ENCODE data around the gene L3MBTL3. TPM values are rescaled to one million over a fixed set of nuclear protein-coding genes. Genes with fewer than 3 reads are reported as not detected.
"Not testable (repeated sequence)": the region's sequence is repeated elsewhere in the genome, so short reads cannot be mapped to it uniquely, and the experiment has no call there.

L3MBTL3 gene
- total RNA-seq, 1 experiment from 2014 or later: 12.3 TPM

GRCh38 chr6:130147111-130147510 lies 128.7 kb downstream of the L3MBTL3 start:
- Histone ChIP-seq H3K27me3 (replicated peaks) (no peaks in the 10 kb centered on the region), H3K4me3 (no peak overlapping the region), H3K9me3 (replicated peaks) (no peaks in the 10 kb centered on the region), H3K27ac (no peak overlapping the region), H3K36me3 (no peaks in the 10 kb centered on the region), H3K4me1 (replicated peaks) (no peaks in the 10 kb centered on the region)
- no peak for DNase-seq (ENCODE audit: low read depth in 1 of 2, low spot score in 2 of 2)

- H3K27me3 ChIP-seq (replicated peaks): no peaks in the 10 kb centered on the region
- no peak overlapping the region for H3K4me3 ChIP-seq
- H3K9me3 ChIP-seq (replicated peaks): no peaks in the 10 kb centered on the region
- H3K36me3 ChIP-seq: no peaks in the 10 kb centered on the region
- H3K27ac ChIP-seq: no peak overlapping the region
- H3K4me1 ChIP-seq (replicated peaks): no peaks in the 10 kb centered on the region
- no peak for DNase-seq (ENCODE audit: low read depth in 1 of 2, low spot score in 2 of 2)
Measured at GRCh38 chr6:130148181-130148580, 129.8 kb downstream of the L3MBTL3 start.

GRCh38 chr6:130149016-130149415 lies 130.6 kb downstream of the L3MBTL3 start:
- not testable (repeated sequence) for H3K36me3 ChIP-seq; H3K9me3 ChIP-seq (replicated peaks); DNase-seq (ENCODE audit: low read depth in 1 of 2, low spot score in 2 of 2); H3K4me3 ChIP-seq; H3K4me1 ChIP-seq (replicated peaks); H3K27ac ChIP-seq; H3K27me3 ChIP-seq (replicated peaks)

GRCh38 chr6:130150906-130151305 lies 132.5 kb downstream of the L3MBTL3 start:
- H3K27me3 ChIP-seq (replicated peaks): no peaks in the 10 kb centered on the region
- no peaks in the 10 kb centered on the region for H3K4me1 ChIP-seq (replicated peaks)
- H3K36me3 ChIP-seq: no peaks in the 10 kb centered on the region
- no peaks in the 10 kb centered on the region for H3K9me3 ChIP-seq (replicated peaks)
- no peak for DNase-seq (ENCODE audit: low read depth in 1 of 2, low spot score in 2 of 2)
- H3K4me3 ChIP-seq: no peak overlapping the region
- no peak overlapping the region for H3K27ac ChIP-seq

- H3K27ac ChIP-seq: no peak overlapping the region
- no peak for DNase-seq (ENCODE audit: low read depth in 1 of 2, low spot score in 2 of 2)
- no peaks in the 10 kb centered on the region for H3K36me3 ChIP-seq
- H3K4me3 ChIP-seq: no peak overlapping the region
- no peaks in the 10 kb centered on the region for H3K4me1 ChIP-seq (replicated peaks)
- H3K27me3 ChIP-seq (replicated peaks): no peaks in the 10 kb centered on the region
- H3K9me3 ChIP-seq (replicated peaks): no peaks in the 10 kb centered on the region
Measured at GRCh38 chr6:130152908-130153510, 134.6 kb downstream of the L3MBTL3 start.

- DNase-seq (ENCODE audit: low read depth in 1 of 2, low spot score in 2 of 2): no peak
- Histone ChIP-seq H3K4me3 (no peak overlapping the region), H3K27me3 (replicated peaks) (no peaks in the 10 kb centered on the region), H3K4me1 (replicated peaks) (no peaks in the 10 kb centered on the region), H3K36me3 (no peaks in the 10 kb centered on the region), H3K9me3 (replicated peaks) (no peaks in the 10 kb centered on the region), H3K27ac (no peak overlapping the region)
Measured at GRCh38 chr6:130156908-130157307, 138.5 kb downstream of the L3MBTL3 start.

- Histone ChIP-seq H3K9me3 (replicated peaks) (no peaks in the 10 kb centered on the region), H3K27me3 (replicated peaks) (no peaks in the 10 kb centered on the region), H3K4me3 (no peak overlapping the region), H3K27ac (no peak overlapping the region), H3K36me3 (no peaks in the 10 kb centered on the region), H3K4me1 (replicated peaks) (no peaks in the 10 kb centered on the region)
- no peak for DNase-seq (ENCODE audit: low read depth in 1 of 2, low spot score in 2 of 2)
Measured at GRCh38 chr6:130158056-130158455, 139.7 kb downstream of the L3MBTL3 start.

- no peak overlapping the region for H3K4me3 ChIP-seq
- no peaks in the 10 kb centered on the region for H3K9me3 ChIP-seq (replicated peaks)
- H3K36me3 ChIP-seq: no peaks in the 10 kb centered on the region
- DNase-seq (ENCODE audit: low read depth in 1 of 2, low spot score in 2 of 2): no peak
- no peak overlapping the region for H3K27ac ChIP-seq
- no peaks in the 10 kb centered on the region for H3K27me3 ChIP-seq (replicated peaks)
- H3K4me1 ChIP-seq (replicated peaks): no peaks in the 10 kb centered on the region
Measured at GRCh38 chr6:130158548-130158947, 140.2 kb downstream of the L3MBTL3 start.

- Histone ChIP-seq H3K9me3 (replicated peaks) (no peaks in the 10 kb centered on the region; the same call in 1 of the 2 replicates), H3K4me3 (no peak overlapping the region), H3K27ac (no peak overlapping the region), H3K4me1 (replicated peaks) (no peaks in the 10 kb centered on the region), H3K27me3 (replicated peaks) (no peaks in the 10 kb centered on the region), H3K36me3 (no peaks in the 10 kb centered on the region)
- DNase-seq (ENCODE audit: low read depth in 1 of 2, low spot score in 2 of 2): no peak
Measured at GRCh38 chr6:130159956-130160355, 141.6 kb downstream of the L3MBTL3 start.

GRCh38 chr6:130161683-130162404 lies 143.5 kb downstream of the L3MBTL3 start:
- Histone ChIP-seq H3K27ac (no peak overlapping the region), H3K4me3 (no peak overlapping the region), H3K27me3 (replicated peaks) (no peaks in the 10 kb centered on the region), H3K4me1 (replicated peaks) (no peaks in the 10 kb centered on the region), H3K9me3 (replicated peaks) (no peaks in the 10 kb centered on the region; the same call in 1 of the 2 replicates), H3K36me3 (no peaks in the 10 kb centered on the region)
- DNase-seq (ENCODE audit: low read depth in 1 of 2, low spot score in 2 of 2): no peak

GRCh38 chr6:130162421-130162820 lies 144.0 kb downstream of the L3MBTL3 start:
- no peaks in the 10 kb centered on the region for H3K36me3 ChIP-seq
- H3K27ac ChIP-seq: no peak overlapping the region
- H3K4me1 ChIP-seq (replicated peaks): no peaks in the 10 kb centered on the region
- no peak overlapping the region for H3K4me3 ChIP-seq
- H3K27me3 ChIP-seq (replicated peaks): no peaks in the 10 kb centered on the region
- DNase-seq (ENCODE audit: low read depth in 1 of 2, low spot score in 2 of 2): no peak
- no peaks in the 10 kb centered on the region; the same call in 1 of the 2 replicates for H3K9me3 ChIP-seq (replicated peaks)

GRCh38 chr6:130163266-130163665 lies 144.9 kb downstream of the L3MBTL3 start:
- Histone ChIP-seq H3K4me1 (replicated peaks) (no peaks in the 10 kb centered on the region), H3K4me3 (no peak overlapping the region), H3K36me3 (no peaks in the 10 kb centered on the region), H3K9me3 (replicated peaks) (no peaks in the 10 kb centered on the region; the same call in 1 of the 2 replicates), H3K27ac (no peak overlapping the region), H3K27me3 (replicated peaks) (no peaks in the 10 kb centered on the region)
- no peak for DNase-seq (ENCODE audit: low read depth in 1 of 2, low spot score in 2 of 2)

- no peak overlapping the region for H3K4me3 ChIP-seq
- H3K27ac ChIP-seq: no peak overlapping the region
- H3K4me1 ChIP-seq (replicated peaks): no peaks in the 10 kb centered on the region
- no peak for DNase-seq (ENCODE audit: low read depth in 1 of 2, low spot score in 2 of 2)
- no peaks in the 10 kb centered on the region for H3K36me3 ChIP-seq
- H3K27me3 ChIP-seq (replicated peaks): no peaks in the 10 kb centered on the region; the same call in 1 of the 2 replicates
- no peaks in the 10 kb centered on the region; the same call in 1 of the 2 replicates for H3K9me3 ChIP-seq (replicated peaks)
Measured at GRCh38 chr6:130164251-130164650, 145.9 kb downstream of the L3MBTL3 start.

- no peaks in the 10 kb centered on the region; the same call in 1 of the 2 replicates for H3K9me3 ChIP-seq (replicated peaks)
- H3K4me3 ChIP-seq: no peak overlapping the region
- H3K36me3 ChIP-seq: no peaks in the 10 kb centered on the region
- no peak overlapping the region for H3K27ac ChIP-seq
- no peaks in the 10 kb centered on the region; the same call in 1 of the 2 replicates for H3K27me3 ChIP-seq (replicated peaks)
- no peaks in the 10 kb centered on the region for H3K4me1 ChIP-seq (replicated peaks)
- DNase-seq (ENCODE audit: low read depth in 1 of 2, low spot score in 2 of 2): no peak
Measured at GRCh38 chr6:130167655-130168054, 149.3 kb downstream of the L3MBTL3 start.
